MCF 10A (cell line): ENCODE measurements around the gene DMRT1. TPM values are rescaled to one million over a fixed set of nuclear protein-coding genes. Genes with fewer than 3 reads are reported as not detected.

Experiments
- BruUV-seq: library from RNA; stranded (reverse); fragments of 400-500 nt; replicated peaks from 2 replicates; lab custom pipeline; 2021; lab: Mats Ljungman, UMichigan
- CTCF ChIA-PET: fragments of 300-600 bp; sonication (Branson Sonifier 250); formaldehyde crosslinking; extraction: SDS; loops from one replicate; lab custom pipeline; 2021; ENCODE audit warnings: antibody characterized with exemption, inconsistent platforms; lab: Yijun Ruan, JAX
- POLR2A ChIA-PET: fragments of 300-600, 350-650 bp; sonication (Branson Sonifier 250); formaldehyde crosslinking; extraction: SDS; loops from one replicate; lab custom pipeline; 2020; ENCODE audit warnings: antibody characterized with exemption, inconsistent platforms; lab: Yijun Ruan, JAX
- DNase-seq: peaks from one replicate; pipeline ENCODE4 v3.0.0-alpha.2; 2018; ENCODE audit not compliant: unreplicated experiment
- H3K27ac Mint-ChIP-seq: one replicate; pipeline ENCODE4 v1.8.0; 2022; ENCODE audit warnings: mild to moderate bottlenecking, low read depth, mixed read lengths; ENCODE audit not compliant: unreplicated experiment
- H3K27me3 Mint-ChIP-seq: one replicate; pipeline ENCODE4 v1.8.0; 2022; ENCODE audit warnings: mixed read lengths; ENCODE audit not compliant: insufficient read depth, unreplicated experiment
- H3K36me3 Mint-ChIP-seq: one replicate; pipeline ENCODE4 v1.8.0; 2022; ENCODE audit warnings: mild to moderate bottlenecking, moderate library complexity, mixed read lengths; ENCODE audit not compliant: insufficient read depth, unreplicated experiment
- H3K4me1 Mint-ChIP-seq: one replicate; pipeline ENCODE4 v1.8.0; 2022; ENCODE audit warnings: mixed read lengths; ENCODE audit not compliant: insufficient read depth, unreplicated experiment
- H3K4me3 Mint-ChIP-seq: one replicate; pipeline ENCODE4 v1.8.0; 2022; ENCODE audit warnings: mild to moderate bottlenecking, moderate library complexity, mixed read lengths; ENCODE audit not compliant: unreplicated experiment
- H3K9me3 Mint-ChIP-seq: one replicate; pipeline ENCODE4 v1.8.0; 2022; ENCODE audit warnings: mixed read lengths; ENCODE audit not compliant: unreplicated experiment
- CTCF ChIP-seq: fragments of 200-600 bp; IDR thresholded peaks from one replicate; pipeline ENCODE4 v1.8.0; 2022; ENCODE audit warnings: antibody characterized with exemption, mild to moderate bottlenecking; ENCODE audit not compliant: unreplicated experiment
- intact Hi-C: fragments of 100-400 bp; cut with micrococcal nuclease; formaldehyde crosslinking; loops from 2 replicates; pipeline ENCODE4 v1.14.1; 2022
- total RNA-seq: library from RNA; stranded (reverse); gene quantifications from 2 replicates; pipeline ENCODE4 v1.2.3, GENCODE V29; 2022

DMRT1 gene
- total RNA-seq, 1 experiment from 2014 or later = not detected

DNA sequence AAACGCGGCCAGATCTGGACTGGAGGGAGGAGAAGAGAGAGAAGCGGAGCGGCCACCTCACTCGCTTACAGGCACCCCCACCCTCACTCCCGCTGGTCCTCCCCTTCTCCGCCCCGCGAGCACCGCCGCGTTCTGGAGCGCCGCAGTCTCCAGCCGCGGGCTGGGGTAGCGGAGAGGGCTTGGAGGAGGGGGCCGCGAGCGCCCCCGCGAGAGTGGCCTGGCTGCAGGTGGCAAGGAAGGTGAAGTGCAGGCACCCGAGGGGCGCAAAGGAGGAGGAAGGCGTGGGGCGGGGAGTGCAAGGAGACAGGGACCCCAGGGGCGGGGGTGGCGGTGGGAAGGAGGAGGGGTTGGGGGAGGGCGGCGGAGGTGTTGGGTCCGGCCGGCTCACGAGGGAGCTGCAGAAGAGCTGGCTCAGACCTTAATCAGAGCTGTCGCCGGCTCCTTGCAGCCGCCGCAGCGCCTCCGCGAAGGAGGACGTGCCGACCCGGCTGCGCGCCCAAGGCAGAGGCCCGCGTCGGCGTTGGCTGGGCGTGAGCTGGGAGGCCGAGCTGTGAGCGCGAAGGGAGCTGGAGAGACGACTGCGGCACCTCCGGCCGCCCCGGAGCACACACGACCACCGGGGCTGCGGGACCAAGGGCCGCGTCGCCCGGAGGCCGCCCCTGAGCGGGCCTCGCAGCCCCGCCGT is 134.9 kb downstream of the DMRT1 start, which contains the start of gene DMRT3:
Gene DMRT3, plus strand, starts transcription at position 398 of the 685 bp plus-strand sequence. CDS start 347 bp downstream, outside the sequence.
- no peak for TF ChIP-seq CTCF
- intact Hi-C loops = no loop called here
- Mint-ChIP-seq H3K36me3 (no peaks in the 10 kb centered on the region), H3K9me3 (no peaks in the 10 kb centered on the region), H3K4me1 (no peaks in the 10 kb centered on the region), H3K27me3 (peaks cover 62% of the 10 kb centered on the region), H3K27ac (no peak within 1 kb of the TSS), H3K4me3 (no peak within 1 kb of the TSS)
- CTCF ChIA-PET = no interaction called here
- DNase-seq = no peak
- POLR2A ChIA-PET = no interaction called here
- BruUV-seq = no TSS peak

DNA sequence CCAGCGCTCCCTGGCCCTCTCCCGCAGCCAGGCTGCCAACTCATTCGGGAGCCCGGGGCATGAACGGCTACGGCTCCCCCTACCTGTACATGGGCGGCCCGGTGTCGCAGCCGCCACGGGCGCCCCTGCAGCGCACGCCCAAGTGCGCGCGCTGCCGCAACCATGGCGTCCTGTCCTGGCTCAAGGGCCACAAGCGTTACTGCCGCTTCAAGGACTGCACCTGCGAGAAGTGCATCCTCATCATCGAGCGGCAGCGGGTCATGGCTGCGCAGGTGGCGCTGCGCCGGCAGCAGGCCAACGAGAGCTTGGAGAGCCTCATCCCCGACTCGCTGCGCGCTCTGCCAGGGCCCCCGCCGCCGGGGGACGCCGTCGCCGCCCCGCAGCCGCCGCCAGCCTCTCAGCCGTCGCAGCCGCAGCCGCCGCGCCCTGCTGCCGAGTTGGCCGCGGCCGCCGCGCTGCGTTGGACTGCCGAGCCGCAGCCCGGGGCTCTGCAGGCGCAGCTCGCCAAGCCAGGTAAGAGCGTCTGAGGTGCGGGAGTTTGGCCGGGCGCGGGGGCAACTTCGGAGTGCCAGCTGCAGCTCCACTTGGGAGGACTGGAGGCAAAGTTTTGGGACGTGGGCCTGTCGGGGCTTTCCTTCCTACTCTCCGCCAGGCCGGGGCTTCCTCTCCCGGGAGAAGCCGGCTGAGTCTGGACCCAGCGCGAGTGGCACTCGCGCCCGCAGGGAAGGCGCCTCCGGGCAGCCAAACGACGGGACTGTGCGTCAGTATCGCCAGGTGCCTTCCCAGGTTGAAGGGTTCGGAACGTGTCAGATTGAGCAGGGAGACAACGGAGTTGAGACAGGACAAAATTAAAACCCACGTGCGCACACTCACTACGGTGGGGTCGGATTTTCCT is 135.7 kb downstream of the DMRT1 start:
- Mint-ChIP-seq H3K4me3 (no peak overlapping the region), H3K9me3 (no peaks in the 10 kb centered on the region), H3K36me3 (no peaks in the 10 kb centered on the region), H3K27ac (no peak overlapping the region), H3K4me1 (no peaks in the 10 kb centered on the region), H3K27me3 (peaks cover 70% of the 10 kb centered on the region)
- no peak for DNase-seq
- BruUV-seq = no TSS peak
- no peak for TF ChIP-seq CTCF
- intact Hi-C loops = no loop called here
- CTCF ChIA-PET = interaction anchor here (0.8 to 1.1 kb wide), 2 partner anchors 24 to 26 kb away, joined by 3 to 4 read pairs; no protein-coding TSS in a partner anchor
- POLR2A ChIA-PET = no interaction called here

DNA sequence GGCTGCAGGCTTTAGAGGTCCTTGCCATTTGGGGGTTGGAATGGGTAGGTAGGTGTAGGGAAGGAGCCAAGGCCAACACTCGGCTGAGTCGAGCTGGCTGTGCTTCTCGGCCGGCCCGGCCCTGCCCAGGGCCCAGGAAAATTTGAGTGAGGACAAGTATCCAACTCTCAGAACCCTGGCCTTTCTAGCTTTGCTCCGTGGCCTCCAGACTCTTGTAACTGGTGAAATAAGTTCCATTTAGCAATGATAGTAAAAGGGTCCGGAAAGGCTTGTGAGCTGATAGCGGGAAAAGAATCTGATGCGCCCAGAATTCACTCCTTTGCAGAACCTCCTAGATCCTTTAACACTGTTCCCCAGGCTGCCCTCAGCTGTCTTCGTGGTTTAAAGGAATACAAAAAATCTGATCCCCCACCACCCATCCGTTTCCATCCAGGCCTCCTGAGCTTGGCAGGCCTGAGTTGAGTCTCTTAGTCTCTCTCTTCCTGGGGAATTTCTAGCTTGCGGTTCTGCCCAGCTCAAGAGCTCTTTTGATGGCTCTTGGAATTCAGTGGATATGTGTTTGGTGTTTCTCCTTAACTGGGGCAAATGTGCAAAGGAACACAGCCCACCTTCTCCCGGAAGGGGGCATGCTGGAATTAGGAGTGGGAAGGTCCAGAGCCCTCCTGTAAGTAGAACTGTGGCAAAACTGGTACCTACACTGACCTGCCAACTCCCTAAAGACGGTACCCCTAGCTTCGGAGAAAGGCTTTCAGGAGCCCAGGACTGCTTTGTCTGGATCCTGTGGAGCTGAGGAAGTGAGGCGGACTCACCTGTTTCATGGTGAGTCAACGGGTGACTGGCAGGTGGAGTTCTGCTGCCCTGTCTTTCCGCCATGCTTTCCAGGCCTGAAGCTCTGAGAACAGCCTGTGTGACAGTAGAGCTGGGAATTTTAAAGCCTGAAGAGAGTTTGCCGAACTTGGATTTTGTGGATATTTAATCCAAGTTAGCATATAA is 136.6 kb downstream of the DMRT1 start:
- no peak for DNase-seq
- CTCF ChIA-PET = interaction anchor here (0.6 to 1.1 kb wide), 5 partner anchors 20 to 633 kb away, joined by 3 to 4 read pairs (median 3); no protein-coding TSS in a partner anchor
- no TSS peak for BruUV-seq

More for the DNA sequence above, 136.6 kb downstream of the DMRT1 start:
- Mint-ChIP-seq H3K4me1 (peaks cover 5% of the 10 kb centered on the region), H3K4me3 (no peak overlapping the region), H3K27ac (no peak overlapping the region), H3K36me3 (no peaks in the 10 kb centered on the region), H3K9me3 (no peaks in the 10 kb centered on the region), H3K27me3 (peaks cover 79% of the 10 kb centered on the region)
- intact Hi-C loops = no loop called here
- no peak for TF ChIP-seq CTCF
- POLR2A ChIA-PET = interaction anchor here (0.8 kb wide), 1 partner anchor 13 kb away, joined by 3 read pairs; no protein-coding TSS in a partner anchor
